Effector CD4-positive, alpha-beta T cell (primary cell): ENCODE results near the gene ACAD11.
"Not testable (repeated sequence)": the region's sequence is repeated elsewhere in the genome, so short reads cannot be mapped to it uniquely, and the experiment has no call there.

Experiments used
- DNase-seq: peaks from one replicate; pipeline ENCODE4 v3.0.0-alpha.2; 2020

ACAD11 gene

GRCh38 chr3:132597660-132598059 lies 61.9 kb downstream of the ACAD11 start:
- DNase-seq = no peak

- no peak for DNase-seq
Measured at GRCh38 chr3:132596816-132597433, 62.7 kb downstream of the ACAD11 start, which contains the start of gene ACKR4. Gene ACKR4 (plus strand): TSS chr3:132597270. CDS start chr3:132600398, 3,128 bp downstream.

GRCh38 chr3:132596326-132596725 lies 63.3 kb downstream of the ACAD11 start:
- DNase-seq = no peak

- no peak for DNase-seq
Measured at GRCh38 chr3:132595014-132595413, 64.6 kb downstream of the ACAD11 start.

GRCh38 chr3:132594498-132594897 lies 65.1 kb downstream of the ACAD11 start:
- DNase-seq = no peak

GRCh38 chr3:132593947-132594323 lies 65.7 kb downstream of the ACAD11 start:
- DNase-seq = no peak

GRCh38 chr3:132593241-132593946 lies 66.2 kb downstream of the ACAD11 start:
- DNase-seq = no peak

- DNase-seq = no peak
Measured at GRCh38 chr3:132592216-132592615, 67.4 kb downstream of the ACAD11 start.

GRCh38 chr3:132587401-132587800 lies 72.2 kb downstream of the ACAD11 start:
- DNase-seq = no peak

- no peak for DNase-seq
Measured at GRCh38 chr3:132573797-132574211, 85.8 kb downstream of the ACAD11 start.

GRCh38 chr3:132570016-132570415 lies 89.6 kb downstream of the ACAD11 start:
- DNase-seq = no peak

- DNase-seq = no peak
Measured at GRCh38 chr3:132569580-132569979, 90.0 kb downstream of the ACAD11 start.

- no peak for DNase-seq
Measured at GRCh38 chr3:132569153-132569552, 90.5 kb downstream of the ACAD11 start.

GRCh38 chr3:132568422-132568821 lies 91.2 kb downstream of the ACAD11 start:
- no peak for DNase-seq

- DNase-seq = no peak
Measured at GRCh38 chr3:132564070-132564465, 95.5 kb downstream of the ACAD11 start.

- no peak for DNase-seq
Measured at GRCh38 chr3:132563420-132564069, 96.1 kb downstream of the ACAD11 start.

- no peak for DNase-seq
Measured at GRCh38 chr3:132561003-132561402, 98.6 kb downstream of the ACAD11 start.

- DNase-seq = no peak
Measured at GRCh38 chr3:132556508-132557159, 103.0 kb downstream of the ACAD11 start.

GRCh38 chr3:132556036-132556386 lies 103.6 kb downstream of the ACAD11 start:
- DNase-seq = not testable (repeated sequence)

- no peak for DNase-seq
Measured at GRCh38 chr3:132555306-132556035, 104.1 kb downstream of the ACAD11 start.

GRCh38 chr3:132554437-132554836 lies 105.2 kb downstream of the ACAD11 start:
- no peak for DNase-seq

GRCh38 chr3:132553826-132554225 lies 105.8 kb downstream of the ACAD11 start:
- DNase-seq = no peak
